NCI-H187 (cell line): ENCODE data around the gene HDAC7.
"Not testable (repeated sequence)": the region's sequence is repeated elsewhere in the genome, so short reads cannot be mapped to it uniquely, and the experiment has no call there.

Experiments used
- DNase-seq, 2 experiments: peaks; one replicate each; lab custom pipeline; 2025; lab: John Stamatoyannopoulos, UW

The HDAC7 gene

DNA sequence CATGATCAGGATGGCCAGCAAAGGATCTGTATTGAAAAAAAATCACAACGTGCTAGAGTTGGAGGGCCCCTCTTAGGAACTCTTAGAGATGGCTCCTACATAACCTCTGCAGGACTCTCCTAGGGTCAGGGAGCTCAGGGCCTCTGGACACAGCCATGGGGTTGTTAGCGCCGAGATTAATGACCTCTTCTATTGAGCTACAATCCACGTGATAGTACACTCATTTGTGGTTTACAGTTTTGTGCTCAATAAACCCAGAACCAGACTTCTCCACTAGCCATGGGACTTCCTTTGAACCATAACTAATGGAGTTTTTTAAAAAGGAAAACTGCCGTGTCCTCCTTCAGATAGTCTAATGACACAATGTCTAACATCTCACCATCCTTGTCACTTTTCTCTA is 29.6 kb upstream of the HDAC7 start:
- DNase-seq: no peak

DNA sequence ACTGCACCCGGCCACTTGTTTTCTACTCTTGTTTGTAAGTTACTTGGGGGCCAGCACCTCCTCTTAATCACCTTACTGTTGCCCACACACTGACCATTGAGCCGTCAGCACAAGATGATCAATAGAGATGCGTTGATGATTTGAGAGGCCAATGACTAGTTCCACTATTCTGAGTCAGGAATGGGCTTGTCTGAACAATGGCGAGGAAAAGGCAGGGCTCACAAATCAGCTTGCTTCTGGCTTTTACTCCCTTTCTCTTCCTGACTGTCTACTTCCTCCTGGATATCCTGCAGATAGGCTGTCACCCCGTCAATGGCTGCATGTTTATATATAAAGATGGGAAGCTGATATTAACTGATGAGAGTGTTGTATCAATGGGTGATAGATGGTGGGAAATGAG is 29.1 kb upstream of the HDAC7 start:
- no peak for DNase-seq

DNA sequence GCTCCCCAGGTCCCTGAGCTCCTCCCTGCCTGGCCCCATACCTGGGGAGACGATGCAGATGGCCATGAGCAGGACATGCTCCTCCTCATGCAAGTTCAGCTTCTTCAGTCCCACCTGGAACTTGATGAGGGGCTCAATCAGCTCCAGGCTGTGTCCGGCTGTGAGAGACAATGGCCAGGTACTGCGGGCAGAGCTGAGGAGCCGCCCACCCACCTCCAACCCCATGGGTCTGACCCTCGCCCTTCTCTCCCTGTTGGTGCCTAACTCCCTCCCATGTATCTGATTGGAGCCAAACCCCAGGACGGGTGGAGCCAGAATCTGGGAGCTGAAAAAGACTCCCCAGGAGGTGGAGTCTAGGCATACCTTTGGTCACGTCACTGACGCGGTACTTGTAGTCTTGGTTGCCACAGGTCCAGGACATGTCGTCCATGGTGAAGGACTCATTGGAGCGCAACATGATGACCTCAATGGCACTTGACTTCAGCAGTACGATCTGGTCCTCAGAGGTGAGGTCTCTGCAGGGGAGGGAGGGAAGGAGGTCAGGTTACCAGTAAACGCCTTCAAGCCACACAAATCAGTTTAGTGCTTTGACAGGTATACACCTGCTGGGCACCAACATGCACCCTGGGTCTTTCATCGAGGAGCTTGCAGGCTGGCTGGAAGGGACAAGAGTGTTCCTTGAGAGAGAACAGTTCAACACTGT is 26.7 kb upstream of the HDAC7 start:
- peak; percentile 46 to 48 for DNase-seq

DNA sequence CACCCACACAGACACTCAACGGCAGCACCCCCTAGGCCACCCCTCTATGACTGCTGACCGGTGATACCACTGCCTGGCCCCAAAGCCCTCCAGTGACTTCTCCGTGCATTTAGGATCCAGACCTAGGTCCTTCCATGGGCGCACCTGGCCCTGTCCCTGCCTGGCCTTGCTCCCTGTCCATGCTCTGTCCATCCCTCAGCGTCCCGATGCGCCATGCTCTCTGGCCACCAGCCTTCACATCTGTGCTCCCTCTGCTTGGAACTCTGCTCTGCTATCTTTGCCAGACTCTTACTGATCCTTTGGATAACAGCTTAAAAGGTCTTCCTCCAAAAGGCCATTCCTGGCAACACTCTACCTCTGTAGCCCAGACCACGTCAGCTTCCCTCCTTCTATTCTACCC is 25.4 kb upstream of the HDAC7 start:
- no peak for DNase-seq

DNA sequence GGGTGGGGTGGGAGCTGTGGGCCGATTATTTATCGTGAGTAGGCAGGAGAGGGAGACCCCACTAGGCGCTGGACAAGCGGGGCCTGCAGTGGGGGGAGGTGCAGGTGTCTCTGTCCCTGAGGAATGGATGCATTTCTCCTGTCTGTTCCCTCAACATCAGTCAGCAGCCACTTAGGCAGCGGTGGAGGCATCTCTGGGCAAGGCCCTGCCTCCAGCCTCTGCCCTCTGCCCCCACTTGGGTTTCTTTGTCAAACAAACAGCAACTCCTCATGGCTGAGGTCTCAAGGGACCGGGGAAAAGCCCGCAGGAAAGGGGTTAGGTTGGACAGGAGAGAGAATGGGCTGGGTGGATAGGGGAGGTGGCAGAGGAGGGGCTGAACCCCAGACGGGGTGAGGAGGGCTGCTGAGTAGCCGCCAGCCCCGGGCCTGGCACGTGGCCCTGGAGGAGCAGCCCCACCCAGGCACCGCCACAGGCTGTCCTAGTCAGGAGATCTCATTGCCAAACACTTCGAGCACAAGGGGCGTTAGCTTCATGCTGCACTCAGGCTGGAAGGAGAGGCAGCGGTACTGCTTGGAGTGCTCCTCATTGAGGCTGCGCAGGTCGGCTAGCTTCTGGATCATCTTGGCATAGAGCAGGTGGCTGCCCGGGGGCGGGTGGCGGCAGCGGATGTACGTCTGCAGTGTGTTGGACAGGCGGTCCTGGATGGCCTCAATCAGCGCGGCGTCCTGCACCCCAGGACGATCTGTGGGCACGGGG is 24.7 kb upstream of the HDAC7 start:
- peak; percentile 20 to 69 for DNase-seq

DNA sequence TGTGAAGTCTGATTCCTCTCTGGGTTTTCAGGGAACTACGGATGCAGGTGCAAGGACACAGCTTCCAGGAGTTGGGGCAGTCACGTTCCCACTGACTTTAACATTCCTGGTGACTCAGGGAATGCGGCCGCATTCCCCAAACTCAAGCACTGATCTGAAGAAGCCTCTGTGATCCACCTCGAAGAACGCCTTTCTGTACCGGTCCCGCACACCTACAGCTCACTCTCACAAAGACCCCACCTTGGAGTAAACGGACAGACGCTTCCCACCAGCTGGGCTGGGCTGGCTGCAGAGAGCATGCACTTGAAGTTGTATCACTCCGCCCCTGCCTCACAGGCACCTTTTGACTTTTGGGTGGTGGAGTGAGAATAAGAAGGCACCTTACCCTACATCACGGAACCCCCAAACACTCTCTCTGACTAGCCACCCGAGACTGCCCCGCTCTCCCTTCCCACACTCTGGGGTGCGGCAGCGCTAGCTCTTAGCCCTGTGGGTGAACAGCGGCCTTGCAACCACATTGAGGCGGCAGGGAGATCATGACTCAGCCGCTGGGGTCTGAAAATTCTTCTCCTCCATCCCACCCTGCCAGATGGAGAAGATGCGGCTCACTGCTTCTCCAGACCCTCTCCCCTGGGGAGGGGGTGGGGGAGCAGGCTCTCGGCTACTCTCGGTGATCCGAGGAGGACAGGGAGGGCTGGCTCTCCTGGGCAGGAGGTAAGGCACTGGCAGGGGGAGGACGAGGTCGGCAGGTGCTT is 23.7 kb upstream of the HDAC7 start:
- no peak for DNase-seq

DNA sequence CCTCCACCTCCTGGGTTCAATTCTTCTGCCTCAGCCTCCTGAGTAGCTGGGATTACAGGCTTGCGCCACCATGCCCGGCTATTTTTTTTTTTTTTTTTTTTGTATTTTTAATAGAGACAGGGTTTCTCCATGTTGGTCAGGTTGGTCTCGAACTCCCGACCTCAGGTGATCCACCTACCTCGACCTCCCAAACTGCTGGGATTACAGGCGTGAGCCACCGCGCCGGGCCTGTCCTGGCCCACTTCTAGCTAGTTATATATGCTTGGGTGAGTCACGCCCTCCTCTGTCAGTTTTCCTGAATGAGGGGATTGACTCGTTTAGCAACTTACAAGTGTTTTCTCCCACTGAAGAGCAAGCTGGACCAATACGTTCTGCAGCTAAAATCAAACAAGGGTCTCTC is 22.8 kb upstream of the HDAC7 start:
- not testable (repeated sequence) for DNase-seq

DNA sequence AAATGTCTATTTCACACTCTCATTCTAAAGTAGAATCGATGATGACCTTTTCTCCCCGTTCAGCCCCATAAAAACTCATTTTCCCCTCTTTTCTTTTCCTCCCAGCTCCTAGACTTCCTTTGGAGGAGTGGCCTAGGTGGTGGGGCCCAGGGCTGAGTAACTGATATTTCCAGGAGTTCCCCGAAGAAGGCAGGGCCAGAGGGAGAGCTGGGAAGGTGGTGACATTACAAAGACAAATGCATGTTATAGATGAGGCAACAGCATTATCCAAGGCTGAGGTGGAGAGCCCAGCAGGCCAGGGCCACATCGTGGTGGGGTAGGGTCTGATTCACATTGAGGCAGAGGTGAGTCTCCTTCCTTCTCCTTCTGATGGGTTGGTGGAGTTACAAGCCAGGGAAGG is 22.2 kb upstream of the HDAC7 start:
- no peak for DNase-seq

DNA sequence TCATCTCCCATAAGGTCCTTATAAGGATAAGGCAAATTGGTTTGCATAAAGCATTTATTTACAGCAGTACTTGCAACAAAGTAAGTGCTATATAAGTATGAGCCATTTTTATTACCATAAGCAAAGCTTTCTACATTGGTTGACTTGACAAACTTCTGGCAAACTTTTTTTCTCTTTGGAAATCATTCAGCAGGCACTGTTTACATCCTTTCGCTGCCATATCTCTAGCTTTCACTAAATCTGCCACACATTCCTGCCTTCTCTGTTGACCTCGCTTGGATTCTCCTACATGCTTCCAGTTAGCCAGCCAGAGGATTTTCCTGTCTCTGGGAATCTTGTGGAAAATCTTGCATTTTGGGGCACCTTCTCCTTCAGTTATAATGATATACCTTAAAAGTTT is 21.8 kb upstream of the HDAC7 start:
- no peak for DNase-seq

DNA sequence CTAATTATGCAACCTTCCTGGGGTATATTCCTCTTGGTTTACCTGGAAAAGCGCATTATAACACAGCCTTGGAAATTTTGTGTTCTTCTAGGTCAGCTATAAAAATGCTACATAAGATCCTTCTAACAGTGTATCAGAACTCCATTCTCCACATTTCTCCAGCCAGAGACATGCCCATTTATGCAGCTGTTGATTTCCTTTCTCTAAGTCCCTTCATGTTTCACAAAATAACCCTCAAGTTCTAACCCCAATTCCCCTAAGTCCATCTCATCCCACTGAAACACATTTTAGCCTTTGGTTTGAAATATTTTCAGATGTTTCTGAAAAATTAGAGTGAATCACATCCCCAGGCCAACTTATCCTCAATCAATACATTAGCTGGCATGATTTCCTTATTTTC is 20.9 kb upstream of the HDAC7 start:
- DNase-seq: no peak

DNA sequence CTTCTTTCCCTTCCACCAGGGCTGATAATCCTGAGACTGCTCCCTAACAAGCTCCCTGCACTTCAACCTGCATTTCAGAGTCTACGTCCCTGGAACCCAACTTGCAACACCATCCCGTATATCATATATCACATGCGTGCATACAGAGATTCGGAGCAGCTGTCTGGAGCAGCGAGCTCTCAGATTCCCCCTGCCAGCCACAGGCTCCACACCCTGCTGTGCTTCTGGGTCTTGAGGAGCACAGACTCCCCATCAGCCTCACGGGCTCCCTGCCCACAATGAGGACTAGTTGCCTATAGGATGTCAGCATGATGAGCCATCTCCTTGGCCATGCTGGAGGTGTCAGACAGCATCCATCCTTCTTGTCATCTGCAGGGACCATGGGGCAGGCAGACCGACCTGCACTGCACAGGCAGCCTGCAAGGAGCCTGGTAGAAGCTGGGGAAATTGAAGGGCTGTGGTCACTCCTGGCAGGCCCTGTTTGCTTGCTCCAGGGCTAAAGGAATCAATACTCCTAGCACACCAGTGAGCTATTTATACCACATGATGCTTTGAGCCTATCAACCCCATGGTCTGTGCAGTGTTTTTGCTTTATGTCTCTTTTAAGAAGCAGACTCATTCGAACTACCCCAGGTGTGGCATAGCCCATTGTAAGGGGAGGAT is 19.6 kb upstream of the HDAC7 start:
- peak in 1 of 2 experiments; percentile 36 for DNase-seq

DNA sequence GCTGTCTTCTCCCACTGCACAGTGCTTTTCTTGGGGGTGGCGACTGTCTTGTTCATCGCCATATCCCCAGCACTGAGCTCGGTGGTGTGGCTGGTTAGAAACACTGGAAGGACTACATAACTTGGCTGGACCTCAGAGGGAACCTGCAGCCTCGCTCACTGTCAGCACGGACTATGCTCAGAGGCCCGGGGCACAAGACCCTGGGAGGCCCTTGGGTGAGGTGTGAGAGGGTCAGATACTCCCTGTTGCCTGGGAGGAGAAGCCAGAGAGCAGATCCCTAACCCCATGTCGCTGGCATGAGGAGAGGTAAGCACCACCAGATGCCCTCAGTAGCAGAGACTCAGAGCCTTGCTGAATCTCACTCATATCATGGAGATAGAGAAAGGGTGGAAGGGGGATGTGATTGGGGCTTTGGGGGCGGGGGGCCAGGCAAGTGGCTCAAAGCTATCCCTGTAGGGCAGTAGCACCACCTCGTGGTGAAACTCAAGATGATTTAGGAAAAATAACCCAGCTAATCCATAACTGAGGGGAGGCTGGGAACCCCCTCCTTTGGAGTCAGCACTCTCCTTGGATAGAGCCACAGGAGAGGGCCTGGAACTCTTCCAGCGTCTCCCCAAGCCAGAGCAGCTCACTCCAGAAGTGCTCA is 18.7 kb upstream of the HDAC7 start:
- DNase-seq: no peak

DNA sequence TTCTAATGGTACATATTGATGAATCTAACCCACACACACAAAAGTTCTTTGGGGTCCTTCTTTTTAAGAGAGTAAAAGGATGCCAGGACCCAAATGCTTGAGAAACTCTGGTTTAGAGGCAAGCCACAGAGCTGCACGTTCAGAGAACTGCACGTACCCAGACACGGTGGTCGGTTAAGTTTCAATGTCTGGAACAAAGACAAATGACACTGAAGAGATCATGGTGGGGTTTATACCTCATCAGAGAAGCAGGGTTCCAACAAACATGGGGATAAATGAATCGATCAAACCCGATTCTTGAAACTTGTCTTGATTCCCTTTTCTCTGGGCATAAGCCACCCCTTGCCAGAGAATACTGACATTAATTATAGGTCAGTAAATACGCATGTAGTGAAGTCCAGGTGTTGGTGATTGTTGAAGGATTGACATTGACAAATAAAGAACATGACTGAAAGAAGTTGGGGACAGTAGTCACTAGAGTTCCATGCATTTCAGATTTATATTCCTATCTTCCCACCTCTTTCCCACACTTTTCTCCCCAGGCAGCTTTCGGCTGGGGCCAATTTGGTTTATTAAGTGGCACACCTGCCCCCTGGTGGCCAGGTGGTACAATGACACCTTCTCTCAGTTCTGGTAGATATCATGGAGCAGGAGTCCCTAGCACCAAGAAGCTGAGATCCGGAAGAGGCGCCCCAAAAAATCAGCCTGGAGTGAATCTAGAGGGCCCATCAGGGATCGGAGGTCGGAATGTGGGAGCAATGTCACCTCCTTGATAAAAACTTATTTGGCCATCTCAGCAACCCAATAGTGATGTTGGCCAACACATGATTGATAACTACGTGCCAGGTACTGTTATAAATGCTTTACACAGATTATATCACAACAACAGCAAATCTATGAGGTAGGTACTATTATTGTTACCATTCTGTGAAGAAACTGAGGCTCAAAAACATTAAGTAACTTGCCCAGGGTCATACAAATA is 17.8 kb upstream of the HDAC7 start:
- DNase-seq: peak in 1 of 2 experiments; percentile 67

DNA sequence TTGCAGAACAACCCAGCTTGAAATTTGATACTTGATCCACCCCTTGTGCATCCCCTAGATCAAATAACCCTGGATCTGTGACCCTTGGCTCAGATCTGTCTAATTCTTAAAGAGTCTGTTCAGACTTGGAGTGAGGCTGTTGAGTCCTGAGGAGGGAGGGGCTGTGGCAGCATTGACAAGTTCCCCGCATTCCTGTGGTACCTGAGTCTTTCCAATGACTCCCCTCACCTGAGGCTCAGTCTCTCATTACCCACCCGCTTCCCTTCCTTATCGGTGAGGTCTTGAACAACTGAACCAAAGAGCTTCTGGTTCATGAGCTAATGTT is 16.1 kb upstream of the HDAC7 start:
- no peak for DNase-seq

DNA sequence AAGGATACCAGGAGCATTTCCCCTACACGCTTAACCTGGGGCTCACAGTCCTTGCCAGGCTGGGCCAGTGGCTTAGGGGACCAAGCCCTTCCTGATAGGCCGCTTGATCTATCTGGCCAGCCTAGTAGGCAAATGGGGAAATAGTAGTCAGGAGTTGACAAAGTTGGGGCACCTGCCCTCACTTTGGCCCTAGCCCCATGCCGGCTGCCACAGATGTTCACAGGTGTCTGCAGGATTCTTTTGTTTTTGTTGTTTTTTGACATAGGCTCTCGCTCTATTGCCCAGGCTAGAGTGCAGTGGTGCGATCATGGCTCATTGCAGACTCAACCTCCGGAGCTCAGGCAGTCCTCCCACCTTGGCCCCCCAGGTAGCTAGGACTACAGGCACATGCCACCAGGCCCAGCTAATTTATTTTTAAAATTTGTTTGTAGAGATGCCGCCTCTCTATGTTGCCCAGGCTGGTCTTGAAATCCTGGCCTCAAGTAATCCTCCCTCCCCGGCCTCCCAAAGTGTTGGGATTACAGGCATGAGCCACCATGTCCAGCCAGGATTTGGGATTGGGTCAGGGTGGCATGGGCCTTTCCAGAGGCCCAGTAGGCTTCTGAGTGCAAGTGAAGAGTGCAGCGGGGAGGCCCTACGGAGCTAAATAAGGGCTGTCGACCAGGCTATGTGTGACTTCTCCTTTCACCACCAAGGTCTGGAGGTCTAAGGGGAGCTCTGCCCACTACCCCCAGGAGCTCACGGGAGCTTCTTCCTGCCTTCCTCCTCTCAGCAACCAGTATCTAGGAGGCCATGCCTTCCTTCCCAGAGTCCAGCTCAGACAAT is 15.5 kb upstream of the HDAC7 start:
- DNase-seq: no peak

DNA sequence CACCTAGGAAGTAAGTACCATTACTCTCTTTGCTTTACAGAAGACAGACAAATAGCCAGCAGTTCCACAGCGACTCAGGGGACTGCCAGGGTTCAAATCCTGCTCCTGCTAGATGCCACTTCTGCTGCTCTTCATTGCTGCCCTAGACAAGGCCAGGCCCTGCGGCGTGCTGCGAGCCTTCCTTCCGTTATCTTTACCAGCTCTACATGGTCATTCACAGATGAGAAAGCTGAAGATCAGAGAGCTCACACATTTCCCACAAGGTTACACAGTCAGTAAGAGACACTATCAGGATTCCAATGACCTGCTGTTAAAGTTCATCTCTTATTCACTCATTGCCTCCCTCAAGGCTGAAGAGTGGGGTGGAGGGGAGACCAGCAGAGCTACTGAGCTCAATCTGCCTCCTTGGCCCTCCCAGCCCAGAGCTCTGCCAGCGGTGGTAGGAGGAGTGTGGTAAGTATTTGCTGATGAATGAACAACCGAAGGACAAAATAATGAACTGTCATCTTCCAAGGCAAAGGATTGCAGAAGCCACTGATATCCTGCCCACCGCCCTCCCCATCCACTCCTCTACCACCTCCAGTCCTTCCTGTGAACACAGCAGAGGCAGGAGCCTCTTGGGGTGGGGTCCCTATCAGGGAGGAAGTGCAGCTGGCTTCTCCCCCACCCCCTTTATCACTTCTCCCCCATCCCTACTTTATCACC is 14.6 kb upstream of the HDAC7 start:
- DNase-seq: no peak

DNA sequence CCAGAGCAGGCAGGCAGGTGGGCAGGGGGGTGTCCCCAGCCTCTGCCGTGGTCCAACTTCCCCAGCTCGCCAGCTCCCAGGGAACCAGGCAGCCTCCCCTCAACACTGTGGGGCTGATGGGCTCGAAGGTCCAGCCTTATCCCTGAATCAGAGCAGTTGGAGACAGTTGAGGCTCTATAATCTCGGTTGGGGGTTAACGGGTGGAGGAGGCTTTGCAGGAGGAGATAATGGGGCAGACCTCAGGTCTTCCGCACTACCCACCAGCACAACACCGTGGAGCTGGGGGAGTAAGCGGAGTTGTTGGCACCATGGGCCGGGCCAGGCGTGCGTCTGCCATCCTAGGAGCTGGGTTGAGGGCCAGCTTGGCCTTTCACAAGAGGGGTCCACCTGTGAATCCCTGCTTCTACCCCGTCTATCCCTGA is 13.9 kb upstream of the HDAC7 start:
- DNase-seq: no peak

DNA sequence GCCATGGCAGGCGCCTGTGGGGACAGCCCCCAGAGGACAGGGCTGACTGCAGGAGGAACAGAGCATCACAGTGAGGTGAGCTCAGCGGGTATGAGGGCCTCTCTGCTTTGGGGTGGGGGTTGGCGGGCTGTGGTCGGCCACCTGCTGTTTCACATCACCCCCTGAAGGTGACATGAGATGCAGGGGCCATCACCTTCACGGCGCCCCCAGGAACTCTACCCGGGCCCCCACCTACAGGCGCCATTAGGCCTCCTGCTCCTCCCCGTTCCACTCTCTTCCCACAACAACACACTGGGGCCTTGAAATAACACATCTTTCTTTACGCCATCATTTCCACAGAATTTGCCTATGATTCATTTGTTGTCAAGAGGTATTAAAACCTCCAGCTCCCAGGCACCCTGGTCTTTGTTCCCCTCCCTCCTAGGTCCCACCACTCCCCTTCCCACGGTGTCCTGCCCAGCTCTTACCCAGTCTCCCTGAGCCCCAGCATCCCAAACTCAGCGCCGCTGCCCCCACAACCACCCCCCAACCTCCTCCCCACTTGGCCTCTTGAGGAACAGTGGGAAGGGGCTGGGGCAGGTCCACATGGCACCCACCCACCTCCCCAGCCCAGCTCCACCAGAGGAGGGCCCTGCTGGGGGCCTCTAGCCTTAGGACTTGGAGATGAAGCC is 12.7 kb upstream of the HDAC7 start:
- no peak for DNase-seq

DNA sequence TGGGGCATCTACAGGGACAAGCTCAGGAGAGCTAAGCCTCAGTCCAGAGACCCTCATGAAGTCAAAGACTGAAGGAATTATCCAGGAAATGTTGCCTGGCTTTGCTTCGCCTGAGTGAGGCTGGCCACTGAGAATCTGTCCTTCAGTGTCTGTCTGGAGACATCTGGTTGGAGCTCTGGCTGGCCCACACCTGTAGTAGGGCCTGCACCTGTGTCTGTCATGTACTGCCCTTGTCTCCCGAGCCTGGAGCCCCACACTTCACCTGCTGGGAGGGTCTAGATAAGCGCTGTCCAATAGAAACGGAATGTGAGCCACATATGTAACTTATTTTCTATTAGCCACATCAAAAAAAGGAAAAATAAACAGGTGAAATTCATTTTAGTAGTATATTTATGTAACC is 9.9 kb upstream of the HDAC7 start:
- DNase-seq: no peak
